Retinal pigment epithelial cell (primary cell): ENCODE results near the gene ITPKB.

Experiments
- DNase-seq: peaks from one replicate; pipeline ENCODE4 v3.0.0-alpha.2; 2010; ENCODE audit warnings: low read depth
- H3K4me3 ChIP-seq: 2 replicates; pipeline ENCODE4 v1.5.1; 2011; ENCODE audit warnings: mild to moderate bottlenecking, low read length, control low read depth, moderate library complexity
- CTCF ChIP-seq: conservative IDR thresholded peaks from 2 replicates; pipeline ENCODE4 v1.5.1; 2011; ENCODE audit warnings: low read depth, low read length, control low read depth, inconsistent platforms

The ITPKB gene

DNA sequence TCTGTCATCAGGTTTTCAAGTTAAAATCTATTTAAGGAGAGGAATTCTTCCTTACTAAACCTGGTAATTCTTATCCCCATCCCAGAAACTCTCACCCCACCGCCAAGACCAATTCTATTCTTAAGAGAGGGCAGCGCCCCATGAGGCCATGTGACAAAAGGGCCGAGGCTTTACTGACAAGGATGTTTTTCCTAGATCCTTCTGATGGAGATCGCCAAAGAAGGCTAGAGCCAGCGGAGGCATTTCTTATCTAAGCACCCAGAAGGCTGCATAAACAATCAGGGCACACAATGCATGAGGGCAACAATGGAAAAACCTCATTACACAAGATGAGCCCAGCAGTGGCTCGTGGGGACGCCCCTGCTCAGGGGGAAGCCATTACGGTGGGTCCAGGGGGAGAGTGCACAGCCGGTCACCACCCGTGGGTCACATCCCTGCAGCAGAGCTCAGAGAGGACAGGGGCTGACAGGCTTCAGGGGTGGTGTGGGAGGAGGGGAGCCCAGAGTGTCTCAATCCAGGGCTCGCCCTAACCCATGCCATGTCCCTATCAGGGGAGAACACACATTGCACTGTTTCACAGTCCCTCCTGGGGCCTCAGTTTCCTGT lies 88.7 kb downstream of the ITPKB start:
- peak; percentile 24 for TF ChIP-seq CTCF
- no peak overlapping the region for H3K4me3 ChIP-seq
- DNase-seq = no peak

- H3K4me3 ChIP-seq = no peak overlapping the region
- no peak for DNase-seq
- peak; percentile 43 for TF ChIP-seq CTCF
These were observed 89.3 kb downstream of the ITPKB start for GRCh38 chr1:226649780-226650179.

DNA sequence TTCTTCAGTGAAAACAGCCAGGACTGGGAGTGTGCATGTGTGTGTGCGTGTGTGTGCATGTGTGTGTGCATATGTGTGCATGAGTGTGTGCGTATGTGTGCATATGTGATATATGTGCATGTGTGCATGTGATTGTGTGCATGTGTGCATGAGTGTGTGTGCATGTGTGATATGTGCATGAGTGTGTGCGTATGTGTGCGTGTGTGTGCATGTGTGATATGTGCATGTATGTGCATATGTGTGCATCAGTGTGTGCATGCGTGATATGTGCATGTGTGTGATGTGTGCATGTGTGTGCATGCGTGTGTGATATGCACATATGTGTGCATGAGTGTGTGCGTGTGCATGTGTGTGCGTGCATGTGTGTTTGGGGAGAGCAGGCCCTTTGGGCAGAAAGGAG lies 89.8 kb downstream of the ITPKB start:
- no peak for DNase-seq
- TF ChIP-seq CTCF = no peak
- H3K4me3 ChIP-seq = no peak overlapping the region

DNA sequence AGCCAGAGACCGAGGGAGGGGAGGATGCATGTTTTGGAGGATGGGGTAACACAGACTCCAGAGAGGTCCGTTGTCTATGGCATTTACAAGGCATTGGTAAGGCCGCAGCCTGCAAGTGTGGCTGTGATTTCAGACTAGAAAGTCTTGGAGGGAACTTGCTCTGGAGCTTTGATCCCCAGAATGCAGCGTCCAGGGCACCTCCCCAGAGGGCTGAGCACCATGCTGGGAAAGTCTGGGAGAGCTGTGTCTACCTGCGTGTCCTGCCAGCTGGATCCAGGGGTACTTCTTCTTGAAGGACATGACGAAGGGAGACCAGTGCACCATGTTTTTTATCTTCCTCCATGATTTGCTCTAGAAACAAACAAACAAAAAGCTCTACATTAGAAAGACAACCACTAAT lies 90.7 kb downstream of the ITPKB start:
- no peak for DNase-seq
- no peak for TF ChIP-seq CTCF
- H3K4me3 ChIP-seq = no peak overlapping the region

DNA sequence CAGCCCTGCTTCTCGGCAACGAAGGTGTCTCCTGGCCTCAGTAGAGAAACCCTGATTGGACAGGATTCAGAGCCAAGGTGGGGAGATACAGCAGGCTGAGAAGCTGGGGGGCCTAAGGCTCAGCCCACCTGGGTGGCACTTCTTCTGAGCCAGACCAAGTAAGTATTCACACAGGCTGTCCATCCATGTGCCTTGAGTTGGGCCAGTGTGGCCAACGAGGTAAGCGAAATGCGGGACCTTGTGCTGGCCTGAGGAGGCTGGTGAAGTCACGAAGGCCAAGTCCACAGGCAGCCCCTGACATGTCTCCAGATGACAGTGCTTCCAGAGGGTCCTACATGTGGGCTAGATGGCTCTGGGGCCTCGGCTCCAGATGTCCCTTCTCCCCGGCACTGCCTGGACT lies 91.4 kb downstream of the ITPKB start:
- TF ChIP-seq CTCF = no peak
- no peak for DNase-seq
- no peak overlapping the region for H3K4me3 ChIP-seq

DNA sequence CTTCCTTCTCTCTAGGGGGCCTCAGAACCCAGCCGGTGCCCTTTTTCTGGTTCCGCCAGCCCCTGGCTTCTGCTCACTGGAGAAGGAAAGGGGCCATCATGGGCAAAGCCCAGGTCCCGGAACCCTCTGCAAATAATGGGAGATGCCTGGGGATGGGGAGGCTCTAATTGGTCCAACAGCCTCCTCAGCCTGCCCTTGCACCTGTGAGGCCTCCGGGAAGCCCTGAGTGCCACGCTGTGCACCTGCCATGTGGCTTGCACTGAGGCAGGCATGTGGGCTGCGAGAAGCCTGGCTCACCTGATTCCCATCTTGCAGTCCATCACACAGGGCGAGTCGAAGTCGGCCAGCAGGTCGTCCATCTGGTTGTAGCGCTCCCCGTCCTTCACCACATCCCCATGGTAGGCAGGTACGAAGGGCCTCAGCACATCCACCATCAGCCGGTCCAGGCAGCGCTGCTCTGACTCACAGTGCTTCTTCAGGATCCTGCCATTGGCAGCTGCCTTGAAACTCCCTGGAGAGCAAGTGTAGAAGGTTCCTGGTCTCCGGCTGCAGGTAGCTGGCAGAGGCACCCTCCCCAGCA lies 92.1 kb downstream of the ITPKB start:
- TF ChIP-seq CTCF = no peak
- DNase-seq = no peak
- H3K4me3 ChIP-seq = no peak overlapping the region

DNA sequence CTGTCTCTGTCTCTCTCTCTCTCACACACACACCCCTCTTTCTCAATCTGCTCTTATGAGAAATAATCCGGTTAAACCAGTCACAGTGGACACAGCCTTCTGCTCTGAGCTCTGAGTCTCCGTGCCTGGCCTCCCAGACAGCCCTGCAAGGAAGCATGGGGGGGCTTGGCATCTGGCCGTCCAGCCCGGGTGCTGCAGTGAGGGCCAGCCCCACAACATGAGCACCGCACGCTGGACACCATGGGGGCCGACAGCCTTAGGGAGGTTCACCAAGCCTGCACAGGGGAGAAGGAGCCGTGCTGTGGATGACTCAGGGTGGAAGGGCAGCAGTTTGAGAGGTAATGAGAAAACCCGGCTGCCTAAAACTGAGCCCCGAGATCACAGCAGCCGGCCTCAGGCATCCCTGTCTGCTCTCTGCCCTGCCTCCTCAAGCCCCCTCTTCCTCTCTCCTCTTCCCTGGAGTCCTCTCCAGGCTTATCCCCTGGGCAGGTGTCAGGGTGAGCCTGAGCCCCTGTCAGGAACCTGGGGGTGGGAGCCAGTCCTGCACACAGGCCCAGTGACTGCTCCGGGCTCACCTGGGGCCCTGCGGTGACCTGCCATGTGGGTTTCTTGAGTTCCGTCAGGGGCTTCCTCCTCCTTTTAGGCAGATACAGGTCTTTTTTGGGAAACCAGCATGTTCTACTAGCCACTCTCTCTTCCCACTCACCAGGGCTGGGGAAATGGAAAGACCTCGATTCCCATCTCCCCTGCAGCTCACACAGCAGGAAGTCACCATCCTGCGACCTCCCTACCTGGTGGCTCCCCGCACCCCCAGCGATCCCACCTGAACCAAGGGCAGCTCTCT lies 92.8 kb downstream of the ITPKB start:
- no peak for TF ChIP-seq CTCF
- no peak overlapping the region for H3K4me3 ChIP-seq
- no peak for DNase-seq
